ENCODE measurements around the gene RNF31.

DNA sequence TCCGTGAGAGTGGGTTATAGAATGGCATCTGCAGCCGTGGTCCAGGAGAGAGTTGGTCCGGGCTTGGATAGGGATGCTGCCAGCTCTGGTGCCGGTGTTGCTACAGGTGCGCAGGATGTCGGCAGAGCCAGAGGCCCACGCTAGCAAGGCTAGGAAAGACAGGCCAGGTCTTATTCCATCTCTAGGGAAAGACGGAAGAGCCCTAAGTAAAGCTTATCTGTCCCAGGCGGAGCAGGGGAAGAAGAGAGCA is 11.8 kb upstream of the RNF31 start:
- TF ChIP-seq CTCF (IDR thresholded peaks at IDR 0.05; ENCODE audit: low read depth, low read length, poor library complexity, severe bottlenecking) (no peak), EZH2phosphoT487 (IDR thresholded peaks at IDR 0.05; ENCODE audit: borderline replicate concordance, low read length) (no peak)
